GM12865 (cell line): ENCODE results near the gene PARVG.
A peak's percentile ranks its signal among the peaks of the same experiment; 100 is the strongest.

ENCODE experiments used
- DNase-seq: peaks from one replicate; pipeline ENCODE4 v3.0.0; 2010; ENCODE audit warnings: low read depth
- H3K4me3 ChIP-seq: 2 replicates; pipeline ENCODE4 v1.5.1; 2011; ENCODE audit warnings: mild to moderate bottlenecking, low read depth, low read length, control low read depth
- CTCF ChIP-seq: IDR thresholded peaks from 2 replicates; pipeline ENCODE4 v1.5.1; 2011; ENCODE audit warnings: low read length, control low read depth, low read depth, inconsistent platforms; ENCODE audit not compliant: insufficient read depth; ENCODE audit errors: missing control alignments

Gene PARVG

GRCh38 chr22:44200451-44200850 is 19.7 kb downstream of the PARVG start:
- no peak overlapping the region for H3K4me3 ChIP-seq
- DNase-seq, result no peak
- TF ChIP-seq CTCF, result no peak

- no peak overlapping the region for H3K4me3 ChIP-seq
- no peak for DNase-seq
- no peak for TF ChIP-seq CTCF
Measured at GRCh38 chr22:44200855-44201550, 20.3 kb downstream of the PARVG start.

- DNase-seq, result no peak
- no peak for TF ChIP-seq CTCF
- no peak overlapping the region for H3K4me3 ChIP-seq
Measured at GRCh38 chr22:44201665-44202064, 20.9 kb downstream of the PARVG start.

GRCh38 chr22:44202261-44202789 is 21.6 kb downstream of the PARVG start:
- H3K4me3 ChIP-seq, result no peak overlapping the region
- no peak for DNase-seq
- TF ChIP-seq CTCF, result no peak

- no peak for TF ChIP-seq CTCF
- H3K4me3 ChIP-seq, result no peak overlapping the region
- no peak for DNase-seq
Measured at GRCh38 chr22:44203203-44203602, 22.5 kb downstream of the PARVG start.

GRCh38 chr22:44204739-44205515 is 24.2 kb downstream of the PARVG start:
- H3K4me3 ChIP-seq, result no peak overlapping the region
- no peak for TF ChIP-seq CTCF
- peak; percentile 30 for DNase-seq
